Ishikawa (cell line): Measurements from ENCODE around the gene PLEKHA3.

ENCODE experiments used
- CEBPB ChIP-seq: IDR thresholded peaks from 2 replicates; pipeline ENCODE4 v1.6.1; 2012
- CREB1 ChIP-seq: IDR thresholded peaks from 2 replicates; pipeline ENCODE4 v1.6.1; 2012; ENCODE audit warnings: low read depth
- EGR1 ChIP-seq: IDR thresholded peaks from 2 replicates; pipeline ENCODE4 v1.6.1; 2012
- EP300 ChIP-seq: IDR thresholded peaks from 2 replicates; pipeline ENCODE4 v1.6.1; 2012; ENCODE audit warnings: borderline replicate concordance
- FOXM1 ChIP-seq: IDR thresholded peaks from 2 replicates; pipeline ENCODE4 v1.6.1; 2012; ENCODE audit warnings: low read depth, borderline replicate concordance
- RAD21 ChIP-seq: IDR thresholded peaks from 2 replicates; pipeline ENCODE4 v1.6.1; 2012; ENCODE audit warnings: low read depth
- TAF1 ChIP-seq: IDR thresholded peaks from 2 replicates; pipeline ENCODE4 v1.6.1; 2012; ENCODE audit warnings: low read depth, mild to moderate bottlenecking
- YY1 ChIP-seq: IDR thresholded peaks from 2 replicates; pipeline ENCODE4 v1.6.1; 2012; ENCODE audit warnings: low read depth
- ZBTB7A ChIP-seq: IDR thresholded peaks from 2 replicates; pipeline ENCODE4 v1.6.1; 2012; ENCODE audit warnings: low read depth
- TF ChIP-seq, protein P1 (sequence below): IDR thresholded peaks from 2 replicates; pipeline ENCODE4 v1.6.1; 2012
- TF ChIP-seq, protein P2 (sequence below): IDR thresholded peaks from 2 replicates; pipeline ENCODE4 v1.6.1; 2012; ENCODE audit warnings: low read depth, mild to moderate bottlenecking
- TF ChIP-seq, protein P3 (sequence below): IDR thresholded peaks from 2 replicates; pipeline ENCODE4 v1.6.1; 2012

DNA sequence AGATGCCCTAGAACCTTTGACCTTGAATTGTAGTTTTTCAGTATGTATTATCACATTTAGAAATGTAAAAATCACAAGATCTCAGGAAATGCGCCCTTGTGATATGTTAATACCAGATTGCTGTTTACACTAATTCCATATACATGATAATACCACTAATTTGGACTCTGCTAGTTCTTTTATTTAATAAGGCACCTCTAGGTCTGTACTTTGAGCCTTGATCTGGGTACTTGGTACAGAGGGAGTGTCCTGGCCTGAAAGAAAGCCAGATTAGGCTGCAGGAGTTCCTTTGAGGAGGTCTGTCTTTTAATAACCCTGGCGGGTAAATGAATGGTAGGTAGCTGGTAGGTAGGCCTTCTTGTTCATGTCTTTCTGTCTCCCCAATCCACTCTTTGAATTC is 26.3 kb downstream of the PLEKHA3 start:
- TF ChIP-seq CREB1 (no peak), TAF1 (no peak), EP300 (no peak), CEBPB (no peak), FOXM1 (no peak), ZBTB7A (no peak), YY1 (no peak), RAD21 (no peak), EGR1 (no peak)
- TF ChIP-seq, protein P1, sequence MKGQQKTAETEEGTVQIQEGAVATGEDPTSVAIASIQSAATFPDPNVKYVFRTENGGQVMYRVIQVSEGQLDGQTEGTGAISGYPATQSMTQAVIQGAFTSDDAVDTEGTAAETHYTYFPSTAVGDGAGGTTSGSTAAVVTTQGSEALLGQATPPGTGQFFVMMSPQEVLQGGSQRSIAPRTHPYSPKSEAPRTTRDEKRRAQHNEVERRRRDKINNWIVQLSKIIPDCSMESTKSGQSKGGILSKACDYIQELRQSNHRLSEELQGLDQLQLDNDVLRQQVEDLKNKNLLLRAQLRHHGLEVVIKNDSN: no peak
- TF ChIP-seq, protein P2, sequence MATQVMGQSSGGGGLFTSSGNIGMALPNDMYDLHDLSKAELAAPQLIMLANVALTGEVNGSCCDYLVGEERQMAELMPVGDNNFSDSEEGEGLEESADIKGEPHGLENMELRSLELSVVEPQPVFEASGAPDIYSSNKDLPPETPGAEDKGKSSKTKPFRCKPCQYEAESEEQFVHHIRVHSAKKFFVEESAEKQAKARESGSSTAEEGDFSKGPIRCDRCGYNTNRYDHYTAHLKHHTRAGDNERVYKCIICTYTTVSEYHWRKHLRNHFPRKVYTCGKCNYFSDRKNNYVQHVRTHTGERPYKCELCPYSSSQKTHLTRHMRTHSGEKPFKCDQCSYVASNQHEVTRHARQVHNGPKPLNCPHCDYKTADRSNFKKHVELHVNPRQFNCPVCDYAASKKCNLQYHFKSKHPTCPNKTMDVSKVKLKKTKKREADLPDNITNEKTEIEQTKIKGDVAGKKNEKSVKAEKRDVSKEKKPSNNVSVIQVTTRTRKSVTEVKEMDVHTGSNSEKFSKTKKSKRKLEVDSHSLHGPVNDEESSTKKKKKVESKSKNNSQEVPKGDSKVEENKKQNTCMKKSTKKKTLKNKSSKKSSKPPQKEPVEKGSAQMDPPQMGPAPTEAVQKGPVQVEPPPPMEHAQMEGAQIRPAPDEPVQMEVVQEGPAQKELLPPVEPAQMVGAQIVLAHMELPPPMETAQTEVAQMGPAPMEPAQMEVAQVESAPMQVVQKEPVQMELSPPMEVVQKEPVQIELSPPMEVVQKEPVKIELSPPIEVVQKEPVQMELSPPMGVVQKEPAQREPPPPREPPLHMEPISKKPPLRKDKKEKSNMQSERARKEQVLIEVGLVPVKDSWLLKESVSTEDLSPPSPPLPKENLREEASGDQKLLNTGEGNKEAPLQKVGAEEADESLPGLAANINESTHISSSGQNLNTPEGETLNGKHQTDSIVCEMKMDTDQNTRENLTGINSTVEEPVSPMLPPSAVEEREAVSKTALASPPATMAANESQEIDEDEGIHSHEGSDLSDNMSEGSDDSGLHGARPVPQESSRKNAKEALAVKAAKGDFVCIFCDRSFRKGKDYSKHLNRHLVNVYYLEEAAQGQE: no peak
- TF ChIP-seq, protein P3, sequence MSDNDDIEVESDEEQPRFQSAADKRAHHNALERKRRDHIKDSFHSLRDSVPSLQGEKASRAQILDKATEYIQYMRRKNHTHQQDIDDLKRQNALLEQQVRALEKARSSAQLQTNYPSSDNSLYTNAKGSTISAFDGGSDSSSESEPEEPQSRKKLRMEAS: no peak
